Measurements from ENCODE around the gene ZNF212.
A peak's percentile ranks its signal among the peaks of the same experiment; 100 is the strongest.

The ZNF212 gene

DNA sequence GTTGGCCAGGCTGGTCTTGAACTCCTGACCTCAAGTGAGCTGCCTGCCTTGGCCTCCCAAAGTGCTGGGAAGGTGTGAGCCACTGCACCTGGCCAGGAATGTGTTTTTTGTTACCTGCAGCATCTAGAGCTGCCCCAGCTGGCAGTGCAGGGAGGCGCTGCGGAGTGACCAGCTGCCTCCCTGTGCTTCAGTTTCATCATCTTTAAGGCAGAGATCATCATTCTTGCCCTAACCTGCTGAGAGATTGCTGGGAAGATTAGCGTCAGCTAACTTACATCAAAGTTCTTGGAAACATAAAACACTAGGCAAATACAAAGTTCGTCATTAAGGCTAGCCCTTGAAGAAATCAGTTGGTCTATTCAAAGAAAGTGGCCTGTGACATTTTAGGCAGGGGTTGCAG is 41.8 kb upstream of the ZNF212 start:
- peaks cover 61% of the 10 kb centered on the region for H3K79me2 ChIP-seq (ENCODE audit: insufficient read depth, low read length)
- peaks cover 34% of the 10 kb centered on the region; the same call in 1 of the 2 replicates for H3K36me3 ChIP-seq (ENCODE audit: insufficient read depth, low read length)
- peaks cover 32% of the 10 kb centered on the region for H3K4me1 ChIP-seq (ENCODE audit: insufficient read depth, low read length, poor library complexity, severe bottlenecking)
- TF ChIP-seq EZH2phosphoT487 (IDR thresholded peaks at IDR 0.05; ENCODE audit: borderline replicate concordance) (no peak), CTCF (conservative IDR thresholded peaks at IDR 0.05; ENCODE audit: low read length) (no peak)
- H3K4me3 ChIP-seq (ENCODE audit: low read length, poor library complexity, severe bottlenecking), result peak overlapping the region; percentile 99
- no peaks in the 10 kb centered on the region for H3K9me3 ChIP-seq (ENCODE audit: insufficient read depth, low read depth, low read length)
- peak overlapping the region; percentile 97 for H3K4me2 ChIP-seq (ENCODE audit: low read depth, low read length, poor library complexity, severe bottlenecking)
- no peaks in the 10 kb centered on the region for H3F3A ChIP-seq (ENCODE audit: low read depth)
- no peaks in the 10 kb centered on the region for H3K27me3 ChIP-seq (ENCODE audit: insufficient read depth, low read length, poor library complexity, severe bottlenecking)
- H2AFZ ChIP-seq (ENCODE audit: low read length), result no peak overlapping the region
- H3K9ac ChIP-seq (ENCODE audit: low read depth, low read length, poor library complexity, severe bottlenecking), result peak overlapping the region; percentile 95
- H3K9me2 ChIP-seq (replicated peaks; ENCODE audit: low read depth, low read length), result no peaks in the 10 kb centered on the region
- H4K20me1 ChIP-seq (ENCODE audit: insufficient read depth, low read length, poor library complexity, severe bottlenecking), result peaks cover 48% of the 10 kb centered on the region

GRCh38 chr7:149198161-149198816 is 41.2 kb upstream of the ZNF212 start:
- Histone ChIP-seq H3K4me2 (ENCODE audit: low read depth, low read length, poor library complexity, severe bottlenecking) (peak overlapping the region; percentile 97), H3K4me1 (ENCODE audit: insufficient read depth, low read length, poor library complexity, severe bottlenecking) (peaks cover 37% of the 10 kb centered on the region), H3K9me2 (replicated peaks; ENCODE audit: low read depth, low read length) (no peaks in the 10 kb centered on the region), H3K36me3 (ENCODE audit: insufficient read depth, low read length) (peaks cover 40% of the 10 kb centered on the region; the same call in 1 of the 2 replicates), H3K27me3 (ENCODE audit: insufficient read depth, low read length, poor library complexity, severe bottlenecking) (no peaks in the 10 kb centered on the region), H3K79me2 (ENCODE audit: insufficient read depth, low read length) (peaks cover 67% of the 10 kb centered on the region), H4K20me1 (ENCODE audit: insufficient read depth, low read length, poor library complexity, severe bottlenecking) (peaks cover 54% of the 10 kb centered on the region), H3K4me3 (ENCODE audit: low read length, poor library complexity, severe bottlenecking) (peak overlapping the region; percentile 99), H3K9ac (ENCODE audit: low read depth, low read length, poor library complexity, severe bottlenecking) (peak overlapping the region; percentile 95), H2AFZ (ENCODE audit: low read length) (no peak overlapping the region), H3F3A (ENCODE audit: low read depth) (no peaks in the 10 kb centered on the region), H3K9me3 (ENCODE audit: insufficient read depth, low read depth, low read length) (no peaks in the 10 kb centered on the region)
- TF ChIP-seq CTCF (conservative IDR thresholded peaks at IDR 0.05; ENCODE audit: low read length), result no peak
- TF ChIP-seq EZH2phosphoT487 (IDR thresholded peaks at IDR 0.05; ENCODE audit: borderline replicate concordance), result no peak

DNA sequence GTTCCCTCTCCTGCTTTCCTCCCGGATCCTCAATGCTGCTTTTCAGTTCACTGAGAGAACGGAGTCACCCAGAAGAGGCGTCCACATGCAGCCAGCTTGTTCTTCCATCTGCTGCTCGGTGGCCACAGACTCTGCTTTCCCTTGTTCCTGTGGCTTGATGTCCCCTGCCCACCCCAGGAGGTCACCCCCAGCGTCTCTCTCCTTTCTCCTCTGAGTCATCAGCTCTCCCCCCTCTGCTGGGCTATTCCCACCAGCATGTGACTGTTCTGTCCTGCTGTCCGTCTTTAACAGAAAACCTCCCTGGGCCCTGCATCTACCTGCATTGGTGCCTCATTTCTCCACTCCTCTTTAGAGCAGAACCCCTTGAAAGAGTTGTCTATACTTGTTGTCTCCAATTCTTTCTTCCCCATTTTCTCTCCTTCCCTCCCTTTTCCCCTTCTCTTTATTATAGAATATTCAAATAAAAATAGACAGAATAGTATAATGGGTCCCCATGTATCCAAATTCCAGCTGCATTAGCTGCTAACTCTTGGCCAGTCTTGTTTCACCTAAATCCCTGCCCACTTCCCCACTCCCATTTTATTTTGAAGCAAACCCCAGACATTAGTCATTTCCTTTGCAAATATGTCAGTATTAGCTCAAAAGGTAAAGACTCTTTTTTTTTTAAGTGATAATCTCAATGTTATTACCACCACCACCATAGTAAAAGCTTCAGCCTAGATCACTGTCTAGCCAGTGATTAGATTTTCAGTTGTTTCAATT is 40.0 kb upstream of the ZNF212 start:
- H3K27me3 ChIP-seq (ENCODE audit: insufficient read depth, low read length, poor library complexity, severe bottlenecking), result no peaks in the 10 kb centered on the region
- H4K20me1 ChIP-seq (ENCODE audit: insufficient read depth, low read length, poor library complexity, severe bottlenecking), result peaks cover 61% of the 10 kb centered on the region
- peak overlapping the region; percentile 32 for H3K4me3 ChIP-seq (ENCODE audit: low read length, poor library complexity, severe bottlenecking)
- no peaks in the 10 kb centered on the region for H3F3A ChIP-seq (ENCODE audit: low read depth)
- TF ChIP-seq EZH2phosphoT487 (IDR thresholded peaks at IDR 0.05; ENCODE audit: borderline replicate concordance) (no peak), CTCF (conservative IDR thresholded peaks at IDR 0.05; ENCODE audit: low read length) (no peak)
- H3K4me1 ChIP-seq (ENCODE audit: insufficient read depth, low read length, poor library complexity, severe bottlenecking), result peaks cover 37% of the 10 kb centered on the region
- no peak overlapping the region for H2AFZ ChIP-seq (ENCODE audit: low read length)
- H3K9me3 ChIP-seq (ENCODE audit: insufficient read depth, low read depth, low read length), result no peaks in the 10 kb centered on the region
- H3K79me2 ChIP-seq (ENCODE audit: insufficient read depth, low read length), result peaks cover 77% of the 10 kb centered on the region
- peaks cover 51% of the 10 kb centered on the region; the same call in 1 of the 2 replicates for H3K36me3 ChIP-seq (ENCODE audit: insufficient read depth, low read length)
- peak overlapping the region; percentile 97 for H3K4me2 ChIP-seq (ENCODE audit: low read depth, low read length, poor library complexity, severe bottlenecking)
- H3K9ac ChIP-seq (ENCODE audit: low read depth, low read length, poor library complexity, severe bottlenecking), result peak overlapping the region; percentile 18
- no peaks in the 10 kb centered on the region for H3K9me2 ChIP-seq (replicated peaks; ENCODE audit: low read depth, low read length)

Measured in Loucy (cell line).